CD14-positive monocyte (primary cell): ENCODE measurements around the gene RAPGEF1. TPM values are rescaled to one million over a fixed set of nuclear protein-coding genes. Genes with fewer than 3 reads are reported as not detected.
A peak's percentile ranks its signal among the peaks of the same experiment; 100 is the strongest.
"Not testable (repeated sequence)": the region's sequence is repeated elsewhere in the genome, so short reads cannot be mapped to it uniquely, and the experiment has no call there.

Experiments
- DNase-seq, 3 donors: peaks; one replicate each; pipeline ENCODE4 v3.0.0-alpha.2; 2011 to 2022
- H2AFZ ChIP-seq: 2 replicates; pipeline ENCODE4 v1.6.0; 2012; ENCODE audit warnings: mild to moderate bottlenecking, low read depth, low read length, inconsistent platforms; ENCODE audit not compliant: insufficient read depth, poor library complexity, severe bottlenecking
- H3K27ac ChIP-seq, 2 donors: 1 replicate in 1 of 2; 2 replicates in 1 of 2; pipeline ENCODE4 v1.5.1; 2012 to 2013; ENCODE audit warnings: low read length in 2 of 2, control low read depth in 1 of 2, inconsistent platforms in 1 of 2, low read depth in 1 of 2, mild to moderate bottlenecking in 1 of 2
- H3K27me3 ChIP-seq, 2 donors: one replicate each; pipeline versions ENCODE4 v1.6.0 to v1.6.1; 2011 to 2013; ENCODE audit warnings: low read length in 2 of 2; ENCODE audit not compliant: control insufficient read depth in 2 of 2, insufficient read depth in 2 of 2
- H3K36me3 ChIP-seq, 2 donors: replicated peaks in 1 of 2; 1 replicate in 1 of 2; 2 replicates in 1 of 2; pipeline versions ENCODE4 v1.5.1 to v1.6.1; 2012 to 2013; ENCODE audit warnings: low read length in 2 of 2, control low read depth in 1 of 2, inconsistent platforms in 1 of 2, mild to moderate bottlenecking in 1 of 2; ENCODE audit not compliant: insufficient read depth in 2 of 2, control insufficient read depth in 1 of 2
- H3K4me1 ChIP-seq, 2 donors: 1 replicate in 1 of 2; 2 replicates in 1 of 2; pipeline versions ENCODE4 v1.5.1 to v1.6.1; 2012 to 2013; ENCODE audit warnings: low read length in 2 of 2, control low read depth in 1 of 2, inconsistent platforms in 1 of 2, mild to moderate bottlenecking in 1 of 2, moderate library complexity in 1 of 2; ENCODE audit not compliant: insufficient read depth in 2 of 2, control insufficient read depth in 1 of 2
- H3K4me2 ChIP-seq: replicated peaks from 2 replicates; pipeline ENCODE3; 2012; ENCODE audit warnings: low read length, moderate library complexity, mild to moderate bottlenecking; ENCODE audit not compliant: poor library complexity, severe bottlenecking; ENCODE audit errors: extremely low read depth
- H3K4me3 ChIP-seq, 3 experiments: fragments of 200-600 bp in 1 of 3; sonication (generic) in 1 of 3; replicated peaks in 1 of 3; 1 replicate in 2 of 3; 2 replicates in 1 of 3; pipeline ENCODE4 v1.5.1; 2011 to 2013; ENCODE audit warnings: low read length in 3 of 3, mild to moderate bottlenecking in 3 of 3, control low read depth in 2 of 3, low read depth in 2 of 3, inconsistent platforms in 1 of 3, moderate library complexity in 1 of 3
- H3K79me2 ChIP-seq: 2 replicates; pipeline ENCODE4 v1.6.0; 2012; ENCODE audit warnings: mild to moderate bottlenecking, control low read depth, inconsistent platforms, low read length, moderate library complexity; ENCODE audit not compliant: insufficient read depth
- H3K9ac ChIP-seq: 2 replicates; pipeline ENCODE4 v1.6.0; 2017; ENCODE audit warnings: low read length, mild to moderate bottlenecking; ENCODE audit not compliant: insufficient read depth, poor library complexity, severe bottlenecking
- H3K9me3 ChIP-seq, 2 donors: replicated peaks in 1 of 2; 1 replicate in 1 of 2; 2 replicates in 1 of 2; pipeline versions ENCODE4 v1.5.1 to v1.6.1; 2012 to 2013; ENCODE audit warnings: low read length in 2 of 2, control low read depth in 1 of 2; ENCODE audit not compliant: control insufficient read depth in 1 of 2, insufficient read depth in 1 of 2
- H4K20me1 ChIP-seq: 2 replicates; pipeline ENCODE4 v1.6.0; 2012; ENCODE audit warnings: mild to moderate bottlenecking, low read length, control low read depth, moderate library complexity; ENCODE audit not compliant: insufficient read depth
- H3K27ac Mint-ChIP-seq, 7 donors: one replicate each; pipeline ENCODE4 v1.8.0; 2020; ENCODE audit warnings: mild to moderate bottlenecking in 7 of 7, mixed read lengths in 7 of 7, moderate library complexity in 6 of 7, inconsistent platforms in 2 of 7
- H3K27me3 Mint-ChIP-seq, 3 donors: one replicate each; pipeline ENCODE4 v1.8.0; 2021 to 2022; ENCODE audit warnings: low read depth in 3 of 3, mild to moderate bottlenecking in 3 of 3, mixed read lengths in 3 of 3, moderate library complexity in 3 of 3, inconsistent platforms in 1 of 3
- H3K36me3 Mint-ChIP-seq, 2 donors: one replicate each; pipeline ENCODE4 v1.8.0; 2020; ENCODE audit warnings: mixed read lengths in 2 of 2, inconsistent platforms in 1 of 2, mild to moderate bottlenecking in 1 of 2
- H3K4me1 Mint-ChIP-seq: one replicate; pipeline ENCODE4 v1.8.0; 2020; ENCODE audit warnings: mild to moderate bottlenecking, mixed read lengths
- H3K4me3 Mint-ChIP-seq, 2 donors: one replicate each; pipeline ENCODE4 v1.8.0; 2020; ENCODE audit warnings: mild to moderate bottlenecking in 2 of 2, mixed read lengths in 2 of 2, moderate library complexity in 1 of 2
- H3K9me3 Mint-ChIP-seq, 7 donors: one replicate each; pipeline ENCODE4 v1.8.0; 2020 to 2022; ENCODE audit warnings: mixed read lengths in 7 of 7, mild to moderate bottlenecking in 6 of 7, moderate library complexity in 6 of 7, inconsistent platforms in 2 of 7
- CTCF ChIP-seq: fragments of 200-600 bp; IDR thresholded peaks from one replicate; pipeline ENCODE4 v1.8.0; 2022; ENCODE audit warnings: antibody characterized with exemption, mild to moderate bottlenecking
- WGBS: methylation state at CpG from one replicate; pipeline ENCODE4 v1.1.5; 2013; ENCODE audit warnings: missing lambda C conversion rate; ENCODE audit not compliant: insufficient coverage; 5-methylcytosine and 5-hydroxymethylcytosine counted together
- intact Hi-C, 2 donors: fragments of 100-400 bp; cut with micrococcal nuclease; formaldehyde crosslinking; loops; one replicate each; pipeline versions ENCODE4 v1.15.0 to v1.15.1; 2023
- polyA plus RNA-seq, 3 donors: library from polyadenylated mRNA; depleted of rRNA in 1 of 3; unstranded in 2 of 3; stranded (reverse) in 1 of 3; fragments of 300-500 nt in 2 of 3; fragments of >200 nt in 1 of 3; fragmentation: Illumina TruSeq in 2 of 3; gene quantifications; 1 replicate in 2 of 3; 2 replicates in 1 of 3; pipeline ENCODE4 v1.2.3, GENCODE V29; 2012 to 2021

Gene RAPGEF1
- polyA plus RNA-seq, 3 donors, result 1.7 to 71.7 (median 3.0) TPM

- H3K27ac ChIP-seq, result no peak overlapping the region
- peaks cover 0 to 9% of the 10 kb centered on the region in 2 donors for H3K9me3 ChIP-seq
- peaks cover 3% of the 10 kb centered on the region for H3K4me1 Mint-ChIP-seq
- H3K4me3 ChIP-seq, result no peak overlapping the region
- TF ChIP-seq CTCF, result no peak
- peaks cover 45 to 55% (median 54%) of the 10 kb centered on the region in 3 donors for H3K27me3 Mint-ChIP-seq
- H3K9ac ChIP-seq, result no peak overlapping the region
- no peaks in the 10 kb centered on the region for H3K4me1 ChIP-seq
- DNase-seq, result no peak
- peak overlapping the region in 1 of 2 donors; percentile 42 for H3K4me3 Mint-ChIP-seq
- no peaks in the 10 kb centered on the region for H3K79me2 ChIP-seq
- no peaks in the 10 kb centered on the region for H4K20me1 ChIP-seq
- intact Hi-C loops, result no loop called here
- WGBS, result 26% methylated on average over 58 of the region's 60 CpGs
- no peak overlapping the region for H2AFZ ChIP-seq
- no peaks in the 10 kb centered on the region for H3K36me3 ChIP-seq
- H3K36me3 Mint-ChIP-seq, result no peaks in the 10 kb centered on the region
- peaks cover 0 to 18% (median 10%) of the 10 kb centered on the region in 7 donors for H3K9me3 Mint-ChIP-seq
- no peak overlapping the region for H3K27ac Mint-ChIP-seq
- peaks cover 11 to 34% of the 10 kb centered on the region in 2 donors for H3K27me3 ChIP-seq
- H3K4me2 ChIP-seq, result no peak overlapping the region
Observed at GRCh38 chr9:131554087-131554842, 185.6 kb downstream of the RAPGEF1 start.

GRCh38 chr9:131552030-131552429 is 187.8 kb downstream of the RAPGEF1 start:
- Mint-ChIP-seq H3K4me1 (peaks cover 3% of the 10 kb centered on the region), H3K27ac (no peak overlapping the region), H3K36me3 (peaks cover 0 to 7% of the 10 kb centered on the region in 2 donors), H3K4me3 (no peak overlapping the region), H3K9me3 (peaks cover 3 to 34% (median 24%) of the 10 kb centered on the region in 7 donors), H3K27me3 (peaks cover 68 to 77% (median 75%) of the 10 kb centered on the region in 3 donors)
- H3K36me3 ChIP-seq, result no peaks in the 10 kb centered on the region
- no peak for TF ChIP-seq CTCF
- H3K4me3 ChIP-seq, result no peak overlapping the region
- H4K20me1 ChIP-seq, result no peaks in the 10 kb centered on the region
- peaks cover 0 to 11% of the 10 kb centered on the region in 2 donors for H3K9me3 ChIP-seq
- no peak overlapping the region for H3K9ac ChIP-seq
- no peak for DNase-seq
- 100% methylated on average over 1 of the region's 6 CpGs for WGBS
- H3K79me2 ChIP-seq, result no peaks in the 10 kb centered on the region
- no peak overlapping the region for H3K4me2 ChIP-seq
- H3K27me3 ChIP-seq, result peaks cover 16 to 47% of the 10 kb centered on the region in 2 donors
- intact Hi-C loops, result no loop called here
- no peaks in the 10 kb centered on the region for H3K4me1 ChIP-seq
- H2AFZ ChIP-seq, result no peak overlapping the region
- no peak overlapping the region for H3K27ac ChIP-seq

GRCh38 chr9:131550465-131550864 is 189.4 kb downstream of the RAPGEF1 start:
- H4K20me1 ChIP-seq, H2AFZ ChIP-seq, H3K36me3 ChIP-seq, H3K27ac Mint-ChIP-seq, intact Hi-C loops, H3K36me3 Mint-ChIP-seq, H3K79me2 ChIP-seq, H3K4me1 Mint-ChIP-seq, DNase-seq, H3K4me2 ChIP-seq, H3K4me1 ChIP-seq, H3K9ac ChIP-seq, H3K27ac ChIP-seq, H3K4me3 Mint-ChIP-seq, H3K4me3 ChIP-seq: not testable (repeated sequence)
- Histone ChIP-seq H3K9me3 (peaks cover 6 to 21% of the 10 kb centered on the region in 2 donors), H3K27me3 (peaks cover 29 to 52% of the 10 kb centered on the region in 2 donors)
- WGBS, result 95% methylated on average over 8 of the region's 8 CpGs
- peaks cover 3 to 40% (median 29%) of the 10 kb centered on the region in 7 donors for H3K9me3 Mint-ChIP-seq
- peaks cover 72 to 80% (median 75%) of the 10 kb centered on the region in 3 donors for H3K27me3 Mint-ChIP-seq
